GM12878 (cell line): ENCODE results near the gene STYXL1. TPM values are rescaled to one million over a fixed set of nuclear protein-coding genes. Genes with fewer than 3 reads are reported as not detected.

Experiments used
- ATAC-seq: fragments of 200-7000 bp; cut with Tn5 transposase; 3 replicates; pipeline ENCODE4 v1.9.1; 2020; ENCODE audit warnings: mild to moderate bottlenecking, moderate library complexity
- BruUV-seq: library from RNA; stranded (reverse); fragments of 400-500 nt; replicated peaks from 2 replicates; lab custom pipeline; 2021; lab: Mats Ljungman, UMichigan
- CTCF ChIA-PET: fragments of 300-600 bp; sonication (Branson Sonifier 250); formaldehyde crosslinking; extraction: SDS; loops from one replicate; lab custom pipeline; 2021; ENCODE audit warnings: inconsistent platforms; lab: Yijun Ruan, JAX
- POLR2A ChIA-PET: fragments of 350-600 bp; formaldehyde crosslinking; extraction: SDS; loops from one replicate; lab custom pipeline; 2021; ENCODE audit warnings: inconsistent platforms; lab: Charles Lee
- RAD21 ChIA-PET: fragments of 300-600 bp; sonication (Branson Sonifier 250); formaldehyde crosslinking; loops from one replicate; lab custom pipeline; 2023; ENCODE audit warnings: antibody characterized with exemption; ENCODE audit not compliant: unreplicated experiment; lab: Charles Lee
- SMC1A ChIA-PET: fragments of 300-600 bp; sonication (Branson Sonifier 250); formaldehyde crosslinking; loops from one replicate; lab custom pipeline; 2023; ENCODE audit not compliant: unreplicated experiment, uncharacterized antibody; lab: Charles Lee
- DNase-seq: peaks from one replicate; pipeline ENCODE4 v3.0.0-alpha.2; 2011; ENCODE audit warnings: low read depth, low spot score
- FAIRE-seq: peaks from 3 replicates; lab custom pipeline; 2011; peaks lifted over from hg19 to GRCh38; lab: Jason Lieb, UNC
- H2AFZ ChIP-seq: 2 replicates; pipeline ENCODE4 v1.6.0; 2011; ENCODE audit warnings: low read depth, low read length, control low read depth; ENCODE audit not compliant: control insufficient read depth
- H3K27ac ChIP-seq: 2 replicates; pipeline ENCODE4 v1.5.1; 2011; ENCODE audit warnings: control low read depth; ENCODE audit not compliant: control insufficient read depth, insufficient read depth
- H3K27me3 ChIP-seq, 2 experiments: replicated peaks in 1 of 2; 2 replicates each; pipeline versions ENCODE4 v1.6.0 to v1.6.1; 2011; ENCODE audit warnings: low read length in 1 of 2; ENCODE audit not compliant: control insufficient read depth in 2 of 2, insufficient read depth in 2 of 2
- H3K36me3 ChIP-seq, 2 experiments: 2 replicates each; pipeline ENCODE4 v1.5.1; 2011; ENCODE audit warnings: low read length in 1 of 2; ENCODE audit not compliant: control insufficient read depth in 2 of 2, insufficient read depth in 2 of 2
- H3K4me1 ChIP-seq: 2 replicates; pipeline ENCODE4 v1.6.1; 2011; ENCODE audit warnings: mild to moderate bottlenecking, low read length, moderate library complexity, mixed read lengths; ENCODE audit not compliant: control insufficient read depth, insufficient read depth
- H3K4me2 ChIP-seq: 2 replicates; pipeline ENCODE4 v1.6.0; 2011; ENCODE audit warnings: control low read depth; ENCODE audit not compliant: control insufficient read depth, insufficient read depth
- H3K4me3 ChIP-seq: fragments of 200-600 bp; sonication (generic); 2 replicates; pipeline ENCODE4 v1.5.1; 2016
- H3K79me2 ChIP-seq: 2 replicates; pipeline ENCODE4 v1.6.0; 2011; ENCODE audit warnings: low read length; ENCODE audit not compliant: control insufficient read depth, insufficient read depth
- H3K9ac ChIP-seq: 2 replicates; pipeline ENCODE4 v1.8.0; 2011; ENCODE audit warnings: low read length, control low read depth, mixed read lengths; ENCODE audit not compliant: control insufficient read depth, insufficient read depth
- H3K9me3 ChIP-seq: replicated peaks from 3 replicates; pipeline ENCODE4 v1.5.1; 2011; ENCODE audit warnings: mild to moderate bottlenecking, low read length; ENCODE audit not compliant: control insufficient read depth, insufficient read depth
- H4K20me1 ChIP-seq: 2 replicates; pipeline ENCODE4 v1.6.0; 2011; ENCODE audit not compliant: control insufficient read depth, insufficient read depth
- CREM ChIP-seq: IDR thresholded peaks from 2 replicates; pipeline ENCODE4 v1.6.1; 2014; ENCODE audit warnings: antibody characterized with exemption, low read depth
- POLR2A ChIP-seq: IDR thresholded peaks from 2 replicates; pipeline ENCODE4 v1.6.1; 2011; ENCODE audit warnings: low read depth, mild to moderate bottlenecking, low read length
- RAD21 ChIP-seq: IDR thresholded peaks from 2 replicates; pipeline ENCODE4 v1.6.1; 2011; ENCODE audit warnings: mild to moderate bottlenecking, low read depth, low read length, moderate library complexity; ENCODE audit not compliant: insufficient read depth
- SREBF2 ChIP-seq: IDR thresholded peaks from 2 replicates; pipeline ENCODE4 v1.6.1; 2012; ENCODE audit warnings: mild to moderate bottlenecking, low read length
- WGBS: methylation state at CpG from one replicate; pipeline ENCODE4 v1.1.6; 2016; ENCODE audit warnings: low lambda C conversion rate; ENCODE audit not compliant: insufficient replicate concordance, insufficient coverage; ENCODE audit errors: missing lambda C conversion rate; 5-methylcytosine and 5-hydroxymethylcytosine counted together
- in situ Hi-C: fragments of 300-500 bp; cut with MboI; formaldehyde crosslinking; loops from 9 replicates; pipeline ENCODE4 v1.14.3; 2018; ENCODE audit warnings: mixed read lengths
- intact Hi-C: fragments of 100-400 bp; cut with micrococcal nuclease; formaldehyde crosslinking; loops from one replicate; pipeline ENCODE4 v1.14.2; 2022; ENCODE audit not compliant: unreplicated experiment
- polyA plus RNA-seq, 11 experiments: library from polyadenylated mRNA; depleted of rRNA in 4 of 11; unstranded in 6 of 11; stranded (reverse) in 5 of 11; fragments of >200 nt; fragmentation: Nextera tagmentation in 4 of 11; fragmentation: Illumina TruSeq in 1 of 11; extraction: Ambion mirVana in 4 of 11; extraction: Trizol in 1 of 11; gene quantifications; 1 replicate in 1 of 11; 2 replicates in 10 of 11; pipeline versions ENCODE4 v1.2.1 to v1.2.3, GENCODE V29; 2011 to 2016; ENCODE audit warnings: inconsistent platforms in 2 of 11, missing spikeins in 2 of 11, low read depth in 1 of 11
- total RNA-seq, 4 experiments: library from RNA; depleted of rRNA in 3 of 4; stranded (reverse); fragments of >200 nt in 3 of 4; fragmentation: Illumina TruSeq in 1 of 4; extraction: Trizol in 1 of 4; gene quantifications; 2 replicates each; pipeline versions ENCODE4 v1.2.1 to v1.2.3, GENCODE V29; 2013 to 2021

The STYXL1 gene
- total and polyA plus RNA-seq, 10 of the 15 experiments (the other 5 are each of a cell fraction or from before 2014, with no cell fraction given) = 18.4 to 65.9 (median 40.7) TPM

- TF ChIP-seq SREBF2 (no peak), CREM (no peak)
- no peaks in the 10 kb centered on the region for H3K27me3 ChIP-seq
- H4K20me1 ChIP-seq = no peaks in the 10 kb centered on the region
- no TSS peak for BruUV-seq
- DNase-seq (no peak), FAIRE-seq (no peak), ATAC-seq (no peak)
- H3K4me1 ChIP-seq = peaks cover 3% of the 10 kb centered on the region
- ChIA-PET CTCF (interaction anchor here (0.6 kb wide), 1 partner anchor 185 kb away, joined by 3 read pairs; no protein-coding TSS in a partner anchor), SMC1A (interaction anchor here (1.2 kb wide), 1 partner anchor 24 kb away, joined by 3 read pairs; no protein-coding TSS in a partner anchor), RAD21 (no interaction called here), POLR2A (interaction anchor here (0.7 kb wide), 1 partner anchor 83 kb away, joined by 3 read pairs; no protein-coding TSS in a partner anchor)
- no peak overlapping the region for H3K9ac ChIP-seq
- H2AFZ ChIP-seq = no peak overlapping the region
- no peaks in the 10 kb centered on the region; a peak in 1 of 4 replicates for H3K36me3 ChIP-seq
- in situ Hi-C loops = loop anchor here (25.0 kb wide), 1 partner anchor 982 kb away; the partner anchor contains the start of gene RCC1L
- H3K4me3 ChIP-seq = no peak overlapping the region
- no peak overlapping the region for H3K27ac ChIP-seq
- no peak overlapping the region for H3K4me2 ChIP-seq
- no peaks in the 10 kb centered on the region for H3K9me3 ChIP-seq
- H3K79me2 ChIP-seq = peaks cover 41% of the 10 kb centered on the region
- 96% methylated on average over 7 of the region's 7 CpGs for WGBS
- intact Hi-C loops = no loop called here
Observed at GRCh38 chr7:76044375-76044865, 3.4 kb downstream of the STYXL1 start.

GRCh38 chr7:76040126-76040525 is 7.7 kb downstream of the STYXL1 start:
- in situ Hi-C loops = loop anchor here (25.0 kb wide), 1 partner anchor 978 kb away; the partner anchor contains the start of gene RCC1L
- CTCF ChIA-PET = no interaction called here
- no peak overlapping the region for H3K9ac ChIP-seq
- peaks cover 2% of the 10 kb centered on the region for H3K79me2 ChIP-seq
- no peaks in the 10 kb centered on the region for H4K20me1 ChIP-seq
- intact Hi-C loops = no loop called here
- H2AFZ ChIP-seq = no peak overlapping the region
- no peaks in the 10 kb centered on the region for H3K9me3 ChIP-seq
- BruUV-seq = no TSS peak
- no peak overlapping the region for H3K4me3 ChIP-seq
- no peak for DNase-seq
- H3K36me3 ChIP-seq = no peaks in the 10 kb centered on the region
- no peak for ATAC-seq
- FAIRE-seq = no peak
- SMC1A ChIA-PET = no interaction called here
- WGBS = 92% methylated on average over 6 of the region's 6 CpGs
- POLR2A ChIA-PET = no interaction called here
- RAD21 ChIA-PET = no interaction called here
- no peak for TF ChIP-seq RAD21
- no peak for TF ChIP-seq POLR2A
- H3K4me2 ChIP-seq = no peak overlapping the region
- no peaks in the 10 kb centered on the region for H3K4me1 ChIP-seq
- no peak overlapping the region for H3K27ac ChIP-seq
- no peaks in the 10 kb centered on the region for H3K27me3 ChIP-seq
